Neural cell (in vitro differentiated cells): ENCODE data around the gene AK8. TPM values are rescaled to one million over a fixed set of nuclear protein-coding genes. Genes with fewer than 3 reads are reported as not detected.

ENCODE experiments used
- H2AFZ ChIP-seq: fragments of 200-600, 300-800 bp; sonication (generic), shearing (Covaris generic); 2 replicates; pipeline ENCODE4 v1.6.0; 2014; ENCODE audit warnings: low read depth, mild to moderate bottlenecking, antibody characterized with exemption, low read length, moderate library complexity
- H3F3A ChIP-seq: fragments of 200-600 bp; shearing (Covaris generic); 2 replicates; pipeline ENCODE4 v1.6.1; 2016; ENCODE audit warnings: mild to moderate bottlenecking, moderate library complexity, mixed read lengths, antibody characterized with exemption, low read length; ENCODE audit not compliant: insufficient read depth, poor library complexity, severe bottlenecking
- H3K27ac ChIP-seq: fragments of 200-600, 300-800 bp; sonication (generic), shearing (Covaris generic); 2 replicates; pipeline ENCODE4 v1.5.1; 2014; ENCODE audit warnings: mild to moderate bottlenecking, low read length, moderate library complexity
- H3K27me3 ChIP-seq: fragments of 300-800, 200-600 bp; sonication (generic), shearing (Covaris generic); 2 replicates; pipeline ENCODE4 v1.6.0; 2014; ENCODE audit warnings: mild to moderate bottlenecking, low read depth, low read length, moderate library complexity; ENCODE audit not compliant: insufficient read depth
- H3K36me3 ChIP-seq: fragments of 300-800, 200-600 bp; sonication (generic), shearing (Covaris generic); 2 replicates; pipeline ENCODE4 v1.5.1; 2014; ENCODE audit warnings: mild to moderate bottlenecking, antibody characterized with exemption, low read length, moderate library complexity; ENCODE audit not compliant: insufficient read depth
- H3K4me2 ChIP-seq: fragments of 300-800, 200-600 bp; sonication (generic), shearing (Covaris generic); 2 replicates; pipeline ENCODE4 v1.6.0; 2014; ENCODE audit warnings: mild to moderate bottlenecking, low read length
- H3K4me3 ChIP-seq: fragments of 300-800, 200-600 bp; sonication (generic), shearing (Covaris generic); 2 replicates; pipeline ENCODE4 v1.5.1; 2014; ENCODE audit warnings: mild to moderate bottlenecking, low read length, moderate library complexity
- H3K79me2 ChIP-seq: fragments of 200-600 bp; shearing (Covaris generic); replicated peaks from 2 replicates; pipeline ENCODE4 v1.6.0; 2014; ENCODE audit warnings: mild to moderate bottlenecking, low read length, moderate library complexity; ENCODE audit not compliant: insufficient read depth
- H3K9ac ChIP-seq: fragments of 300-800, 200-600 bp; sonication (generic), shearing (Covaris generic); 2 replicates; pipeline ENCODE4 v1.6.1; 2016; ENCODE audit warnings: mild to moderate bottlenecking, low read length, mixed read lengths
- H3K9me2 ChIP-seq: fragments of 200-600 bp; shearing (Covaris generic); 2 replicates; pipeline ENCODE4 v1.6.1; 2016; ENCODE audit warnings: mild to moderate bottlenecking, low read length, mixed read lengths; ENCODE audit not compliant: insufficient read depth
- H3K9me3 ChIP-seq: fragments of 200-600, 300-800 bp; sonication (generic), shearing (Covaris generic); 2 replicates; pipeline ENCODE4 v1.6.1; 2016; ENCODE audit warnings: mild to moderate bottlenecking, mixed run types, low read length, moderate library complexity, mixed read lengths
- H4K20me1 ChIP-seq: fragments of 200-600 bp; shearing (Covaris generic); 2 replicates; pipeline ENCODE4 v1.6.1; 2016; ENCODE audit warnings: mild to moderate bottlenecking, mixed run types; ENCODE audit not compliant: insufficient read depth
- CTCF ChIP-seq: fragments of 450-650 bp; IDR thresholded peaks from 2 replicates; pipeline ENCODE4 v1.5.1; 2014; ENCODE audit warnings: antibody characterized with exemption, mild to moderate bottlenecking, moderate library complexity; ENCODE audit not compliant: poor library complexity, severe bottlenecking
- EP300 ChIP-seq: fragments of 450-650 bp; conservative IDR thresholded peaks from 2 replicates; pipeline ENCODE4 v1.6.1; 2014; ENCODE audit warnings: antibody characterized with exemption, mild to moderate bottlenecking, moderate library complexity; ENCODE audit not compliant: poor library complexity, severe bottlenecking
- EZH2 ChIP-seq: fragments of 200-600, 300-800 bp; shearing (Covaris generic), sonication (generic); IDR thresholded peaks from 2 replicates; pipeline ENCODE4 v1.6.1; 2014; ENCODE audit warnings: antibody characterized with exemption, low read length, borderline replicate concordance, mild to moderate bottlenecking; ENCODE audit not compliant: insufficient read depth, poor library complexity, severe bottlenecking
- MXI1 ChIP-seq: fragments of 450-650 bp; conservative IDR thresholded peaks from 2 replicates; pipeline ENCODE4 v1.6.1; 2014; ENCODE audit warnings: antibody characterized with exemption, mild to moderate bottlenecking; ENCODE audit not compliant: poor library complexity, severe bottlenecking
- POLR2AphosphoS5 ChIP-seq: IDR thresholded peaks from 2 replicates; pipeline ENCODE4 v1.6.1; 2012
- RAD21 ChIP-seq: fragments of 450-650 bp; conservative IDR thresholded peaks from 2 replicates; pipeline ENCODE4 v1.6.1; 2014; ENCODE audit warnings: antibody characterized with exemption, mild to moderate bottlenecking, moderate library complexity
- REST ChIP-seq: IDR thresholded peaks from 2 replicates; pipeline ENCODE4 v1.6.1; 2012; ENCODE audit warnings: borderline replicate concordance
- SMC3 ChIP-seq: fragments of 450-650 bp; conservative IDR thresholded peaks from 2 replicates; pipeline ENCODE4 v1.6.1; 2014; ENCODE audit warnings: antibody characterized with exemption, mild to moderate bottlenecking, moderate library complexity; ENCODE audit not compliant: poor library complexity
- TAF1 ChIP-seq: IDR thresholded peaks from 2 replicates; pipeline ENCODE4 v1.6.1; 2012; ENCODE audit warnings: low read depth
- polyA plus RNA-seq: library from polyadenylated mRNA; depleted of rRNA; stranded (reverse); fragments of >200 nt; gene quantifications from 2 replicates; pipeline ENCODE4 v1.2.3, GENCODE V29; 2014

AK8 gene
- polyA plus RNA-seq, 1 donor from 2014 or later: 0.71 TPM

- H3K27ac ChIP-seq: no peak overlapping the region
- no peaks in the 10 kb centered on the region for H3K9me2 ChIP-seq
- no peaks in the 10 kb centered on the region for H3K27me3 ChIP-seq
- no peaks in the 10 kb centered on the region for H3F3A ChIP-seq
- no peak overlapping the region for H3K4me3 ChIP-seq
- no peak overlapping the region for H3K9ac ChIP-seq
- H4K20me1 ChIP-seq: no peaks in the 10 kb centered on the region
- no peak for TF ChIP-seq POLR2AphosphoS5
- TF ChIP-seq REST: no peak
- TF ChIP-seq RAD21: no peak
- TF ChIP-seq CTCF: no peak
- no peak for TF ChIP-seq TAF1
- no peak for TF ChIP-seq MXI1
- TF ChIP-seq EZH2: no peak
- H3K4me2 ChIP-seq: no peak overlapping the region
- no peaks in the 10 kb centered on the region for H3K36me3 ChIP-seq
- no peaks in the 10 kb centered on the region for H3K79me2 ChIP-seq
- no peak overlapping the region for H2AFZ ChIP-seq
- peaks cover 2% of the 10 kb centered on the region for H3K9me3 ChIP-seq
These were observed 174.7 kb downstream of the AK8 start for GRCh38 chr9:132703336-132703735.

- Histone ChIP-seq H3K27me3 (no peaks in the 10 kb centered on the region), H3K4me3 (no peak overlapping the region), H3K4me2 (no peak overlapping the region), H3K36me3 (no peaks in the 10 kb centered on the region), H3K9ac (no peak overlapping the region), H3K9me2 (no peaks in the 10 kb centered on the region), H3F3A (no peaks in the 10 kb centered on the region), H4K20me1 (no peaks in the 10 kb centered on the region), H3K79me2 (no peaks in the 10 kb centered on the region), H3K9me3 (peaks cover 9% of the 10 kb centered on the region), H2AFZ (no peak overlapping the region), H3K27ac (no peak overlapping the region)
- TF ChIP-seq EP300 (no peak), TAF1 (no peak), SMC3 (no peak), MXI1 (no peak)
These were observed 175.8 kb downstream of the AK8 start for GRCh38 chr9:132702254-132702653.

GRCh38 chr9:132699956-132700355 lies 178.1 kb downstream of the AK8 start:
- no peak overlapping the region for H3K4me2 ChIP-seq
- no peaks in the 10 kb centered on the region for H3K79me2 ChIP-seq
- no peaks in the 10 kb centered on the region for H3K27me3 ChIP-seq
- no peak overlapping the region for H2AFZ ChIP-seq
- TF ChIP-seq REST (no peak), POLR2AphosphoS5 (no peak), EZH2 (no peak), SMC3 (no peak), EP300 (no peak), CTCF (no peak), RAD21 (no peak), MXI1 (no peak), TAF1 (no peak)
- H3K9me2 ChIP-seq: no peaks in the 10 kb centered on the region
- H3K9me3 ChIP-seq: peaks cover 18% of the 10 kb centered on the region
- H3F3A ChIP-seq: no peaks in the 10 kb centered on the region
- H4K20me1 ChIP-seq: no peaks in the 10 kb centered on the region
- H3K4me3 ChIP-seq: no peak overlapping the region
- H3K27ac ChIP-seq: no peak overlapping the region
- no peak overlapping the region for H3K9ac ChIP-seq
- H3K36me3 ChIP-seq: no peaks in the 10 kb centered on the region
